Spleen (tissue), 7 donors: ENCODE data around the gene TCP11L2.

Experiments
- POLR2A ChIP-seq, 3 donors: fragments of 450-650 bp; IDR thresholded peaks; one replicate each; pipeline ENCODE4 v1.5.1; 2017; ENCODE audit warnings: antibody characterized with exemption in 3 of 3, mild to moderate bottlenecking in 1 of 3
- POLR2AphosphoS5 ChIP-seq, 3 donors: sonication (generic); formaldehyde crosslinking; IDR thresholded peaks; one replicate each; pipeline ENCODE4 v1.5.1; 2017; ENCODE audit warnings: antibody characterized with exemption in 3 of 3
- TF ChIP-seq, protein P1 (sequence below), 11 experiments: fragments of 200-600 bp in 7 of 11; fragments of 450-650 bp in 4 of 11; sonication (generic) in 4 of 11; IDR thresholded peaks in 8 of 11; conservative IDR thresholded peaks in 3 of 11; 1 replicate in 7 of 11; 2 replicates in 4 of 11; pipeline versions ENCODE4 v1.4.0 to v1.8.0; 2016 to 2021; ENCODE audit warnings: antibody characterized with exemption in 11 of 11, inconsistent platforms in 4 of 11, mild to moderate bottlenecking in 1 of 11
- donor health status: DM: no; HTN: no; CAD: no; lungs with moderate emphysema.
- donor health status: DM: no; HTN: no; CAD: no.
- donor health status: DM: no; HTN: no; CAD: no.

DNA sequence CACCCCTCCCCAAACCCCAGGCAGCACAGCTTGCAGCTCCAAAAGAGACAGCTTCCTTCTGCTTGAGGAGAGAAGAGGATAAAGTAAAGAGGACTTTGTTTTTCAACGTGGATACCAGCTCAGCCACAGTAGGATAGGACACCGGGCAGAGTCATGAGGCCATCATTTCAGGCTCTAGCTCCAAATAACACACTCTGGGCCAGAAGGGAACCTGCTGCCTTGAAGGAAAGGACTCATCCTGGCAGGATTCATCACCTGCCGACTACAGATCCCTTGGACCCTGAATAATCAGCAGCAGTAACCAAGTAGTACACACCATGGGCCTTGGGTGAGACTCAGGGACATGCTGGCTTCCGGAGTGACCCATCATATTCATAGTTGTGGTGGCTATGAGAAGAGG lies 44.3 kb upstream of the TCP11L2 start:
- TF ChIP-seq, protein P1, sequence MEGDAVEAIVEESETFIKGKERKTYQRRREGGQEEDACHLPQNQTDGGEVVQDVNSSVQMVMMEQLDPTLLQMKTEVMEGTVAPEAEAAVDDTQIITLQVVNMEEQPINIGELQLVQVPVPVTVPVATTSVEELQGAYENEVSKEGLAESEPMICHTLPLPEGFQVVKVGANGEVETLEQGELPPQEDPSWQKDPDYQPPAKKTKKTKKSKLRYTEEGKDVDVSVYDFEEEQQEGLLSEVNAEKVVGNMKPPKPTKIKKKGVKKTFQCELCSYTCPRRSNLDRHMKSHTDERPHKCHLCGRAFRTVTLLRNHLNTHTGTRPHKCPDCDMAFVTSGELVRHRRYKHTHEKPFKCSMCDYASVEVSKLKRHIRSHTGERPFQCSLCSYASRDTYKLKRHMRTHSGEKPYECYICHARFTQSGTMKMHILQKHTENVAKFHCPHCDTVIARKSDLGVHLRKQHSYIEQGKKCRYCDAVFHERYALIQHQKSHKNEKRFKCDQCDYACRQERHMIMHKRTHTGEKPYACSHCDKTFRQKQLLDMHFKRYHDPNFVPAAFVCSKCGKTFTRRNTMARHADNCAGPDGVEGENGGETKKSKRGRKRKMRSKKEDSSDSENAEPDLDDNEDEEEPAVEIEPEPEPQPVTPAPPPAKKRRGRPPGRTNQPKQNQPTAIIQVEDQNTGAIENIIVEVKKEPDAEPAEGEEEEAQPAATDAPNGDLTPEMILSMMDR (IDR thresholded peaks at IDR 0.05 in 8 of 11, conservative IDR thresholded peaks at IDR 0.05 in 3 of 11): no peak
- TF ChIP-seq POLR2A (IDR thresholded peaks at IDR 0.05): no peak
- TF ChIP-seq POLR2AphosphoS5 (IDR thresholded peaks at IDR 0.05): no peak
